Tibial nerve (tissue), 4 donors: ENCODE data around the gene TVP23A. TPM values are rescaled to one million over a fixed set of nuclear protein-coding genes. Genes with fewer than 3 reads are reported as not detected.

Experiments used
- DNase-seq, 2 donors: peaks; one replicate each; pipeline ENCODE4 v3.0.0-alpha.2; 2019; ENCODE audit warnings: low spot score in 2 of 2
- H3K27ac ChIP-seq, 4 donors: fragments of 200-600 bp; sonication (generic) in 3 of 4; one replicate each; pipeline ENCODE4 v1.5.1; 2017 to 2019; ENCODE audit warnings: mild to moderate bottlenecking in 1 of 4
- H3K27me3 ChIP-seq, 2 donors: fragments of 200-600 bp; sonication (generic) in 1 of 2; one replicate each; pipeline versions ENCODE4 v1.5.1 to v1.6.0; 2017 to 2019
- H3K36me3 ChIP-seq, 3 donors: fragments of 200-600 bp; sonication (generic); one replicate each; pipeline ENCODE4 v1.5.1; 2018 to 2019
- H3K4me1 ChIP-seq, 4 donors: fragments of 200-600 bp; sonication (generic) in 3 of 4; one replicate each; pipeline ENCODE4 v1.5.1; 2017 to 2019
- H3K4me3 ChIP-seq, 4 donors: fragments of 200-600 bp; sonication (generic) in 3 of 4; one replicate each; pipeline ENCODE4 v1.5.1; 2017 to 2019; ENCODE audit warnings: mild to moderate bottlenecking in 1 of 4, moderate library complexity in 1 of 4
- H3K9me3 ChIP-seq, 4 donors: fragments of 200-600 bp; sonication (generic) in 3 of 4; one replicate each; pipeline ENCODE4 v1.5.1; 2017 to 2019
- EP300 ChIP-seq, 2 donors: sonication (generic); formaldehyde crosslinking; IDR thresholded peaks; one replicate each; pipeline ENCODE4 v1.6.1; 2017; ENCODE audit warnings: antibody characterized with exemption in 2 of 2, mild to moderate bottlenecking in 1 of 2
- POLR2A ChIP-seq, 2 donors: fragments of 450-650 bp; IDR thresholded peaks; one replicate each; pipeline ENCODE4 v1.6.1; 2017; ENCODE audit warnings: antibody characterized with exemption in 2 of 2, mild to moderate bottlenecking in 2 of 2, moderate library complexity in 2 of 2
- WGBS, 2 donors: methylation state at CpG; one replicate each; pipeline ENCODE4 v1.1.5; 2018; 5-methylcytosine and 5-hydroxymethylcytosine counted together
- total RNA-seq, 4 donors: library from RNA; depleted of rRNA; stranded (reverse); fragments of >200 nt; gene quantifications; one replicate each; pipeline ENCODE4 v1.1.0, GENCODE V29; 2016
- TF ChIP-seq, protein P1 (sequence below), 5 experiments: fragments of 200-600 bp in 3 of 5; fragments of 450-650 bp in 2 of 5; sonication (generic) in 3 of 5; IDR thresholded peaks; one replicate each; pipeline ENCODE4 v1.5.1; 2016 to 2019; ENCODE audit warnings: antibody characterized with exemption in 5 of 5, mild to moderate bottlenecking in 3 of 5, moderate library complexity in 2 of 5

TVP23A gene
- total RNA-seq, 4 donors from 2014 or later, result 0.20 to 3.1 (median 0.60) TPM; not detected in 1

GRCh38 chr16:10824111-10824893 lies 5.7 kb upstream of the TVP23A start:
- Histone ChIP-seq H3K4me1 (peaks cover 0 to 28% (median 24%) of the 10 kb centered on the region in 4 donors), H3K4me3 (no peak overlapping the region), H3K27me3 (no peaks in the 10 kb centered on the region), H3K36me3 (no peaks in the 10 kb centered on the region), H3K27ac (no peak overlapping the region), H3K9me3 (no peaks in the 10 kb centered on the region)
- DNase-seq, result no peak
- no peak for TF ChIP-seq POLR2A (IDR thresholded peaks at IDR 0.05)
- TF ChIP-seq EP300 (IDR thresholded peaks at IDR 0.05), result no peak
- TF ChIP-seq, protein P1, sequence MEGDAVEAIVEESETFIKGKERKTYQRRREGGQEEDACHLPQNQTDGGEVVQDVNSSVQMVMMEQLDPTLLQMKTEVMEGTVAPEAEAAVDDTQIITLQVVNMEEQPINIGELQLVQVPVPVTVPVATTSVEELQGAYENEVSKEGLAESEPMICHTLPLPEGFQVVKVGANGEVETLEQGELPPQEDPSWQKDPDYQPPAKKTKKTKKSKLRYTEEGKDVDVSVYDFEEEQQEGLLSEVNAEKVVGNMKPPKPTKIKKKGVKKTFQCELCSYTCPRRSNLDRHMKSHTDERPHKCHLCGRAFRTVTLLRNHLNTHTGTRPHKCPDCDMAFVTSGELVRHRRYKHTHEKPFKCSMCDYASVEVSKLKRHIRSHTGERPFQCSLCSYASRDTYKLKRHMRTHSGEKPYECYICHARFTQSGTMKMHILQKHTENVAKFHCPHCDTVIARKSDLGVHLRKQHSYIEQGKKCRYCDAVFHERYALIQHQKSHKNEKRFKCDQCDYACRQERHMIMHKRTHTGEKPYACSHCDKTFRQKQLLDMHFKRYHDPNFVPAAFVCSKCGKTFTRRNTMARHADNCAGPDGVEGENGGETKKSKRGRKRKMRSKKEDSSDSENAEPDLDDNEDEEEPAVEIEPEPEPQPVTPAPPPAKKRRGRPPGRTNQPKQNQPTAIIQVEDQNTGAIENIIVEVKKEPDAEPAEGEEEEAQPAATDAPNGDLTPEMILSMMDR (IDR thresholded peaks at IDR 0.05), result no peak
- WGBS, 2 donors, result 90 to 92% methylated on average over 13 of the region's 13 CpGs

- 86 to 93% methylated on average over 5 to 6 of the region's 7 CpGs for WGBS, 2 donors
- no peak for DNase-seq
- Histone ChIP-seq H3K36me3 (no peaks in the 10 kb centered on the region), H3K9me3 (no peaks in the 10 kb centered on the region), H3K4me3 (no peak overlapping the region), H3K27ac (no peak overlapping the region), H3K27me3 (peaks cover 0 to 9% of the 10 kb centered on the region in 2 donors), H3K4me1 (peaks cover 0 to 20% (median 11%) of the 10 kb centered on the region in 4 donors)
- TF ChIP-seq POLR2A (IDR thresholded peaks at IDR 0.05), result no peak
- TF ChIP-seq, protein P1 (IDR thresholded peaks at IDR 0.05), result no peak
- no peak for TF ChIP-seq EP300 (IDR thresholded peaks at IDR 0.05)
Observed at GRCh38 chr16:10822702-10823101, 4.1 kb upstream of the TVP23A start.

- H3K4me1 ChIP-seq, result peaks cover 0 to 8% (median 3%) of the 10 kb centered on the region in 4 donors
Observed at GRCh38 chr16:10820546-10820945, 2.0 kb upstream of the TVP23A start.

DNA sequence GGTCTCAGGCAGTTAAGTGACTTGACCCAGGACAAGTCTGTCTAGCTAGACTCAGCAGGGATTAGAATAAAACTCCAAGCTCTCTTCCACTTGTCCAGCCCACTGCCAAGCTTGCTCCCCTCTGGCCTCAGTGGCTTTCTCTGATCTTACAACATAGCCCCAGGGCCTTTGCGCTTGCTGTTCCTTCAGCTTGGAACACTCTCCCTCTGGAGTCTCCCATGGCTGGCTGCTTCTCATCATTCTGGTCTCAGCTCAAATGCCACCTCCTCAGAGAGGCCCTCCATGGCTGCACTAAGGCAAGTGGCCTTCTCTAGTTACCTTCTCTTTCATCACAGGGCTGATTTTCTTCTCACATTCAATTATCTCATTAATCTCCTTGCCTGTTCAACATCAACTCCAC lies 1.1 kb downstream of the TVP23A start:
- H3K4me3 ChIP-seq, result no peak overlapping the region
- no peak for DNase-seq
- TF ChIP-seq, protein P1 (IDR thresholded peaks at IDR 0.05), result no peak
- no peak for TF ChIP-seq POLR2A (IDR thresholded peaks at IDR 0.05)
- no peak for TF ChIP-seq EP300 (IDR thresholded peaks at IDR 0.05)
- H3K27ac ChIP-seq, result no peak overlapping the region
- H3K4me1 ChIP-seq, result peaks cover 0 to 8% (median 3%) of the 10 kb centered on the region in 4 donors
- WGBS, 2 donors, result 100% methylated on average over 1 of the region's 1 CpG
- H3K27me3 ChIP-seq, result peaks cover 0 to 10% of the 10 kb centered on the region in 2 donors
- no peaks in the 10 kb centered on the region for H3K9me3 ChIP-seq
- no peaks in the 10 kb centered on the region for H3K36me3 ChIP-seq

More at GRCh38 chr16:10820546-10820945, 2.0 kb upstream of the TVP23A start:
- WGBS, 2 donors, result 50 to 57% methylated on average over 1 of the region's 1 CpG
- no peak overlapping the region for H3K4me3 ChIP-seq
- no peak overlapping the region for H3K27ac ChIP-seq
- H3K36me3 ChIP-seq, result no peaks in the 10 kb centered on the region
- DNase-seq, result no peak
- no peaks in the 10 kb centered on the region for H3K9me3 ChIP-seq
- peaks cover 0 to 10% of the 10 kb centered on the region in 2 donors for H3K27me3 ChIP-seq
- TF ChIP-seq POLR2A (IDR thresholded peaks at IDR 0.05) (no peak), EP300 (IDR thresholded peaks at IDR 0.05) (no peak)
- TF ChIP-seq, protein P1 (IDR thresholded peaks at IDR 0.05), result no peak

- Histone ChIP-seq H3K36me3 (no peaks in the 10 kb centered on the region), H3K27me3 (peaks cover 0 to 4% of the 10 kb centered on the region in 2 donors), H3K4me3 (no peak overlapping the region), H3K27ac (no peak overlapping the region), H3K9me3 (no peaks in the 10 kb centered on the region), H3K4me1 (peaks cover 0 to 2% (median 0%) of the 10 kb centered on the region in 4 donors)
- 72 to 76% methylated on average over 4 of the region's 4 CpGs for WGBS, 2 donors
- DNase-seq, result no peak
- TF ChIP-seq, protein P1 (IDR thresholded peaks at IDR 0.05), result no peak
- no peak for TF ChIP-seq EP300 (IDR thresholded peaks at IDR 0.05)
- TF ChIP-seq POLR2A (IDR thresholded peaks at IDR 0.05), result no peak
Observed at GRCh38 chr16:10813099-10813455, 5.5 kb downstream of the TVP23A start.
